IgD-negative memory B cell (primary cell): Measurements from ENCODE around the gene PRAMEF15. TPM values are rescaled to one million over a fixed set of nuclear protein-coding genes. Genes with fewer than 3 reads are reported as not detected.
"Not testable (repeated sequence)": the region's sequence is repeated elsewhere in the genome, so short reads cannot be mapped to it uniquely, and the experiment has no call there.

ENCODE experiments used
- H3K27ac Mint-ChIP-seq, 3 donors: one replicate each; pipeline ENCODE4 v1.8.0; 2020 to 2022; ENCODE audit warnings: mild to moderate bottlenecking in 3 of 3, mixed read lengths in 3 of 3, moderate library complexity in 1 of 3
- H3K27me3 Mint-ChIP-seq: one replicate; pipeline ENCODE4 v1.8.0; 2021; ENCODE audit warnings: mixed read lengths
- H3K36me3 Mint-ChIP-seq: one replicate; pipeline ENCODE4 v1.8.0; 2020; ENCODE audit warnings: mild to moderate bottlenecking, mixed read lengths
- H3K4me1 Mint-ChIP-seq, 3 donors: one replicate each; pipeline ENCODE4 v1.8.0; 2020 to 2022; ENCODE audit warnings: mixed read lengths in 3 of 3, mild to moderate bottlenecking in 1 of 3
- H3K4me3 Mint-ChIP-seq, 4 donors: one replicate each; pipeline ENCODE4 v1.8.0; 2020 to 2022; ENCODE audit warnings: mild to moderate bottlenecking in 4 of 4, mixed read lengths in 4 of 4, moderate library complexity in 3 of 4
- H3K9me3 Mint-ChIP-seq, 3 donors: one replicate each; pipeline ENCODE4 v1.8.0; 2020 to 2021; ENCODE audit warnings: mixed read lengths in 3 of 3, mild to moderate bottlenecking in 1 of 3
- polyA plus RNA-seq: library from polyadenylated mRNA; unstranded; fragments of 300-500 nt; fragmentation: Illumina TruSeq; gene quantifications from one replicate; pipeline ENCODE4 v1.2.3, GENCODE V29; 2021

PRAMEF15 gene
- not detected for polyA plus RNA-seq

- not testable (repeated sequence) for H3K36me3 Mint-ChIP-seq, H3K4me3 Mint-ChIP-seq, H3K9me3 Mint-ChIP-seq, H3K27ac Mint-ChIP-seq, H3K4me1 Mint-ChIP-seq, H3K27me3 Mint-ChIP-seq
These were observed at the start of gene PRAMEF15 for GRCh38 chr1:13315281-13315680. Gene PRAMEF15 (plus strand): TSS chr1:13315581. CDS start chr1:13318408, 2,827 bp downstream.

- H3K27me3 Mint-ChIP-seq, H3K4me3 Mint-ChIP-seq, H3K36me3 Mint-ChIP-seq, H3K9me3 Mint-ChIP-seq, H3K4me1 Mint-ChIP-seq, H3K27ac Mint-ChIP-seq: not testable (repeated sequence)
These were observed 38.4 kb upstream of the PRAMEF15 start for GRCh38 chr1:13277016-13277415.

DNA sequence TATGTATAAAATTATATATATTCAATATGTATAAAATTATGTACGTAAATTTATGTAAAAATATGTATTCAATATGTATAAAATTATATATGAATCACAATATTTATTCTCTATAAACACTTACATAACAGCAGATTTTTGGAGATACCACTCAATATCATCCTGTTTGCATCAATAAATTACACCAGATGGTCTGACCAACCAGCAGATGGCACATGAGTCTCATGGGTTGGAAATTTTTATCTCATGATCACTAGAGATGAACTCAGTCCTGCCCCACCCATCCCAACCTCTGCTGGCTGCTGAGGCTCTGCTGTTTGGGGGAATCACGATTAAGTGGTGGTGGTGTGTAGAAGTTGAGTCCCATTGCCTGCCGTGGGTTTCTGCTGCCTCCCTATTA, 35.8 kb upstream of the PRAMEF15 start:
- H3K36me3 Mint-ChIP-seq, H3K27ac Mint-ChIP-seq, H3K27me3 Mint-ChIP-seq, H3K9me3 Mint-ChIP-seq, H3K4me3 Mint-ChIP-seq, H3K4me1 Mint-ChIP-seq: not testable (repeated sequence)

DNA sequence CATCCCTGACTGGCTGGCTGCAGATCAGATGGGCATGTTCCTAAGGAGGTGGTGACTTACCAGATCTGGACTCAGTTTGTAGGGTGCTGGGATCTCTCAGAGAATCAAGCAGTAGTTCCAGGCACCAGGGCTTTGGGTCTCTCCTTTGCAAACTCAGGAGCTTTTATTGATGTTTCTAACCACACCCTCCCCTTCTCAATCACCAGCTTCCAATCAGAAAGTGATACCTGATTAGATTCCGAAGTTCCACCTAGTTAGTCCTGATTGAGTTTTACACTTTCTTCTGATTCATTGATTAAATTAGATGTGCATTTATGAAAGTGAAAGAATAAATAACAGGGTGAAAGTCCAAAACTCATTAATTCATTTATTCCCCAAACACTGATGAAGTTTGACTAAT, 30.3 kb upstream of the PRAMEF15 start, which contains the start of gene PRAMEF8:
Gene PRAMEF8, minus strand, starts transcription at position 101 of the 400 bp plus-strand sequence. CDS start 1,046 bp downstream, outside the sequence.
- H3K9me3 Mint-ChIP-seq: not testable (repeated sequence)

GRCh38 chr1:13289030-13289429, 26.4 kb upstream of the PRAMEF15 start:
- H3K4me3 Mint-ChIP-seq, H3K9me3 Mint-ChIP-seq, H3K36me3 Mint-ChIP-seq, H3K27me3 Mint-ChIP-seq, H3K27ac Mint-ChIP-seq, H3K4me1 Mint-ChIP-seq: not testable (repeated sequence)

More for the DNA sequence above, 30.3 kb upstream of the PRAMEF15 start, which contains the start of gene PRAMEF8:
- H3K36me3 Mint-ChIP-seq, H3K4me3 Mint-ChIP-seq, H3K27ac Mint-ChIP-seq, H3K4me1 Mint-ChIP-seq, H3K27me3 Mint-ChIP-seq: not testable (repeated sequence)

DNA sequence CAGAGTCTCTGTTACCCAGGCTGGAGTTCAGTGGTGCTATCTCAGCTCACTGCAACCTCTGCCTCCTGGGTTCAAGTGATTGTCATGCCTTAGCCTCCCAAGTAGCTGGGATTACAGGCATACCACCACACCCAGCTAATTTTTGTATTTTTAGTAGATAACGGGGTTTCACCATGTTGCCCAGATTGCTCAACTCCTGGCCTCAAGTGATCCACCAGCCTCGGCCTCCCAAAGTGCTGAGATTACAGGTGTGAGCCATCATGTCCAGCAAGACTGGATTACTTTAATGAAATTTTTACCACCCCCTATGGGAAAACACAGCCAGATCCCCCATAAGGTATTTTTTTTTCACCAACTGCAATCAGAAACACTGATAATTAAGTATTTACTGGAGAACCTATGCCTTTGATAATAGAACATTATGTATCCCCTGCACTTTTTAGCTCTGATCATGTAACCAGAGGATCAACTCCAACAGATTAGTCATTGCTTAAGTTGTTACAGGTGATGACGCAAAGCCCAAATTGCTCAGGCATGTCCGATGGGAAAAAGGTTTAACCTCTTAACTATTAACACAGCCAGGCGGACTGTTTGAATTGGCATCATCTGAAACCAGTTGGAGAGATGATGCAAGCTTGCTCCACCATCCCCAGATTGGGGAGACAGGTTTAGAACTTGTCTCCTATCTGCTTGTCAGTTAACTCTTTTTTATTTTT, 18.0 kb upstream of the PRAMEF15 start:
- H3K4me3 Mint-ChIP-seq, H3K4me1 Mint-ChIP-seq: not testable (repeated sequence)

DNA sequence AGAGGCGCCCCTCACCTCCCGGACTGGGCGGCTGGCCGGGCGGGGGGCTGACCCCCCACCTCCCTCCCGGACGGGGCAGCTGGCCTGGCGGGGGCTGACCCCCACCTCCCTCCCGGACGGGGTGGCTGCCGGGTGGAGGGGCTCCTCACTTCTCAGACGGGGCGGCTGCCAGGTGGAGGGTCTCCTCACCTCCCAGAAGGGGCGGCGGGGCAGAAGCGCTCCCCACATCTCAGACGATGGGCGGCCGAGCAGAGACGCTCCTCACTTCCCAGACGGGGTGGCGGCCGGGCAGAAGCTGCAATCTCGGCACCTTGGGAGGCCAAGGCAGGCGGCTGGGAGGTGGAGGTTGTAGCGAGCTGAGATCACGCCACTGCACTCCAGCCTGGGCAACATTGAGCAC, 16.7 kb upstream of the PRAMEF15 start:
- H3K9me3 Mint-ChIP-seq, H3K4me1 Mint-ChIP-seq, H3K27me3 Mint-ChIP-seq, H3K27ac Mint-ChIP-seq, H3K4me3 Mint-ChIP-seq, H3K36me3 Mint-ChIP-seq: not testable (repeated sequence)

More for the DNA sequence above, 18.0 kb upstream of the PRAMEF15 start:
- H3K9me3 Mint-ChIP-seq, H3K27ac Mint-ChIP-seq, H3K36me3 Mint-ChIP-seq, H3K27me3 Mint-ChIP-seq: not testable (repeated sequence)

GRCh38 chr1:13302197-13302596, 13.2 kb upstream of the PRAMEF15 start:
- H3K4me3 Mint-ChIP-seq, H3K4me1 Mint-ChIP-seq, H3K27me3 Mint-ChIP-seq, H3K27ac Mint-ChIP-seq, H3K9me3 Mint-ChIP-seq, H3K36me3 Mint-ChIP-seq: not testable (repeated sequence)

DNA sequence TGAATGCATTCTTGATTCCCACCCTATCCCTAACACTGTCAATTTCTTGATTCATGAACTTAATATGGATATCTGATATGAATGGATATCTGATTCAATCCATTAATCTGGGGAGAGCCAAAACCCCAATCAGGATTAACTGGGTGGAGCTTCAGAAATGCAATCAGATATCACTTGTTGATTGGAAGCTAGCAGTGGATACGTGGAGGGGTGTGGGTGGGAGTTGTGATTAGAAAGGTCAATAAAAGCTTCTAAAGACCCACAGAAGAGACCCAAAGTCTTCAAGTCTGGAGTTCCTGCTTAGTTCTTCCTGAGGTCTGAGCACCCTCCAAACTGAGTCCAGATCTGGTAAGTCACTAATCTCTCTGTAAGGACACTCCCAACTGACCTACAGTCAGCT, 12.1 kb upstream of the PRAMEF15 start, which contains the start of gene PRAMEF33:
Gene PRAMEF33, plus strand, starts transcription at position 301 of the 400 bp plus-strand sequence. CDS start 2,416 bp downstream, outside the sequence.
- H3K27ac Mint-ChIP-seq, H3K4me3 Mint-ChIP-seq, H3K4me1 Mint-ChIP-seq, H3K27me3 Mint-ChIP-seq, H3K9me3 Mint-ChIP-seq, H3K36me3 Mint-ChIP-seq: not testable (repeated sequence)

DNA sequence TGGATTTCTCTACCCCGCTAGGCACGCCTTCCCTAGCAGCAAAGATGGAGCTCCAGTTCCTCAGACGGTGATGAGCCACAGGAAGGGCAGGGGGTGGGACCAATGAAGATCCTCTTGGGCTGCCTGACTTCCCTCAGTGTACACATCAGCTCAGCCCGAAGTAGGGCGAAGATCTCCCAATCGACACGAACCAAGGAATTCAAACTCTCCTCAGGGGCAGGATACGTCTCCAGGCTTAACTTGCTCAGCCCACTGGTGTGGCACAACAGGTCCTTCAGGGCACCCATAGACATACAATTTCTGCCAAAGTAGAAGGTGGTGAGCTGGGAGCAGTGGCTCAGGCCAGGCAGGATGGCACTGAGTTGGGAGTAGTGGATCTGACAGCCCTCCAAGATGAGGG, 27.1 kb downstream of the PRAMEF15 start:
- H3K4me3 Mint-ChIP-seq, H3K27ac Mint-ChIP-seq, H3K4me1 Mint-ChIP-seq: not testable (repeated sequence)

DNA sequence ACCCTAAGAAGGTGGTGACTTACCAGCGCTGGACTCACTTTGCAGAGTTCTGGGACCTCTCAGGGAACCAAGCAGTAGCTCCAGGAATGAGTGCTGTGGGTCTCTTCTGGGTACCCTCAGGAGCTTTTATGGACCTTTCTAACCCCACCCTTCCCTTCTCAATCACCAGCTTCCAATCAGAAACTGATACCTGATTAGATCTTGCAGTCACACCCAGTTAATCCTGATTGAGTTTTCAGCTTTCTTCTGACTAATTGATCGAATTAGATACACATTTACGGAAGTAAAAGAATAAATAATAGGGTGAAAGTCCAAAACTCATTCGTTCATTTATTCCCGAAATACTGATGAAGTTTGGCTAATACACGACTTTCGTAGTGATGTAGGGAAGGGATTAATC, 31.7 kb downstream of the PRAMEF15 start, which contains the start of gene PRAMEF14:
Gene PRAMEF14, minus strand, starts transcription at position 101 of the 400 bp plus-strand sequence. CDS start 1,820 bp downstream, outside the sequence.
- not testable (repeated sequence) for H3K27me3 Mint-ChIP-seq, H3K4me1 Mint-ChIP-seq, H3K27ac Mint-ChIP-seq, H3K9me3 Mint-ChIP-seq, H3K4me3 Mint-ChIP-seq, H3K36me3 Mint-ChIP-seq

More for the DNA sequence above, 27.1 kb downstream of the PRAMEF15 start:
- not testable (repeated sequence) for H3K9me3 Mint-ChIP-seq, H3K27me3 Mint-ChIP-seq, H3K36me3 Mint-ChIP-seq

GRCh38 chr1:13353476-13353875, 38.1 kb downstream of the PRAMEF15 start:
- not testable (repeated sequence) for H3K4me1 Mint-ChIP-seq, H3K36me3 Mint-ChIP-seq, H3K27me3 Mint-ChIP-seq, H3K27ac Mint-ChIP-seq, H3K9me3 Mint-ChIP-seq
- H3K4me3 Mint-ChIP-seq: peak overlapping the region in 1 of 4 donors; percentile 9

DNA sequence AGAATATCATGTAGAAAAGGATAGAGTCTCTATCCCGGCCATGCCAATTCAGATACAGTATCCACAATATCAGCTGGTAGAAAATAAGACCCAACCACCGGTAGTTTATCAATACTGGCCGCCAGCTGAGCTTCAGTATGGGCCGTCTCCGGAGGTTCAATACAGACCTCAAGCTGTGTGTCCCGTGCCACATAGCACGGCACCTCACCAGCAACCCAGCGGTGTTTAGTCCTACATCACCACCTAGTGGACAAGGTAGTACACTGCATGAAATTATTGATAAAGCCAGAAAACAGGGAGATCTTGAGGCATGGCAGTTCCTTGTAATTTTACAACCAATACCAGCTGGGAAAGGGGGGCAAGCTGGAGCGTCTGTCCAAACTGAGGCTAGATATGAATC, 39.1 kb downstream of the PRAMEF15 start:
- H3K4me3 Mint-ChIP-seq, H3K4me1 Mint-ChIP-seq, H3K27me3 Mint-ChIP-seq, H3K27ac Mint-ChIP-seq, H3K36me3 Mint-ChIP-seq, H3K9me3 Mint-ChIP-seq: not testable (repeated sequence)

DNA sequence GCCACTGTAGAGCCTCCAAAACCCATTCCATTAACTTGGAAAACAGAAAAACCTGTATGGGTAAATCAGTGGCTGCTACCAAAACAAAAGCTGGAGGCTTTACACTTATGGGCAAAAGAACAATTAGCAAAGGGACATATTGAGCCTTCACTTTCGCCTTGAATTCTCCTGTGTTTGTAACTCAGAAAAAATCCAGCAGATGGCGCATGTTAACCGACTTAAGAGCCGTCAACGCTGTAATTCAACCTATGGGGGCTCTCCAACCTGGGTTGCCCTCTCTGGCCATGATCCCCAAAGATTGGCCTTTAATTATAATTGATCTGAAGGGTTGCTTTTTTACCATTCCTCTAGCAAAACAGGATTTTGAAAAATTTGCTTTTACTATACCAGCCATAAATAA, 41.4 kb downstream of the PRAMEF15 start:
- H3K36me3 Mint-ChIP-seq, H3K9me3 Mint-ChIP-seq, H3K27me3 Mint-ChIP-seq, H3K4me3 Mint-ChIP-seq, H3K4me1 Mint-ChIP-seq, H3K27ac Mint-ChIP-seq: not testable (repeated sequence)

DNA sequence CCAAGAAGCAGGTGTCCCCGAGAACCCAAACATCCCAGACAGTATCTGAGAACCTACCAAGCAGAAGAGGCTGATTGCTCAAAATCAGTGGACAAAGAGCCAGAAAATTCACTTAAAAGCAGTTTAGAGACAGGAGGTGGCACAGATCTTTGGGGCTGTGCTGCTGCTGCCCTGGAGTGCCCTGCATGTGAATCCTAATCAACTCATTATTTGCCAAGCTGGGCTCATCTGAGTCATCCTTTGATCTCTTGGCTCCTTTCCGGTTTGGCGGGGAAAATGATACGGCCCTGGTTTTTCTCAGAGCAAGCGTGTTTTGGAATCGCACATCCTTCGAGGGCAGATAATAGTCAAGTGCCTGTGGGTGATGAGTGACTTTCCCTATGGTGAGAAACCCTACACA, 47.0 kb downstream of the PRAMEF15 start:
- not testable (repeated sequence) for H3K27me3 Mint-ChIP-seq, H3K9me3 Mint-ChIP-seq, H3K4me1 Mint-ChIP-seq, H3K4me3 Mint-ChIP-seq, H3K36me3 Mint-ChIP-seq, H3K27ac Mint-ChIP-seq

- H3K36me3 Mint-ChIP-seq, H3K4me1 Mint-ChIP-seq, H3K4me3 Mint-ChIP-seq, H3K27me3 Mint-ChIP-seq, H3K9me3 Mint-ChIP-seq, H3K27ac Mint-ChIP-seq: not testable (repeated sequence)
These were observed 49.5 kb downstream of the PRAMEF15 start for GRCh38 chr1:13364928-13365327.

GRCh38 chr1:13366536-13366935, 51.2 kb downstream of the PRAMEF15 start:
- not testable (repeated sequence) for H3K4me1 Mint-ChIP-seq, H3K9me3 Mint-ChIP-seq, H3K4me3 Mint-ChIP-seq, H3K27me3 Mint-ChIP-seq, H3K27ac Mint-ChIP-seq, H3K36me3 Mint-ChIP-seq
